Large intestine (tissue), 3 donors: ENCODE measurements around the gene TPRG1. TPM values are rescaled to one million over a fixed set of nuclear protein-coding genes. Genes with fewer than 3 reads are reported as not detected.

Experiments used
- DNase-seq, 2 donors: peaks; one replicate each; pipeline versions ENCODE4 v3.0.0 to v3.0.0-alpha.2; 2013
- H3K27ac ChIP-seq: one replicate; pipeline ENCODE4 v1.5.1; 2013; ENCODE audit warnings: low read length
- H3K27me3 ChIP-seq: 2 replicates; pipeline ENCODE4 v1.6.1; 2013; ENCODE audit warnings: low read length; ENCODE audit not compliant: control insufficient read depth, insufficient read depth
- H3K36me3 ChIP-seq: 2 replicates; pipeline ENCODE4 v1.6.1; 2013; ENCODE audit warnings: low read length; ENCODE audit not compliant: control insufficient read depth, insufficient read depth
- H3K4me1 ChIP-seq: one replicate; pipeline ENCODE4 v1.6.1; 2013; ENCODE audit warnings: low read length; ENCODE audit not compliant: control insufficient read depth, insufficient read depth
- H3K4me3 ChIP-seq: one replicate; pipeline ENCODE4 v1.5.1; 2013; ENCODE audit warnings: low read length
- H3K9me3 ChIP-seq: one replicate; pipeline ENCODE4 v1.6.1; 2013; ENCODE audit warnings: mild to moderate bottlenecking, low read depth, low read length, moderate library complexity; ENCODE audit not compliant: control insufficient read depth
- WGBS: methylation state at CpG from one replicate; pipeline ENCODE4 v1.1.5; 2013; ENCODE audit warnings: low lambda C conversion rate; ENCODE audit not compliant: insufficient coverage; 5-methylcytosine and 5-hydroxymethylcytosine counted together
- polyA plus RNA-seq: library from polyadenylated mRNA; unstranded; fragments of 120-200 nt; gene quantifications from one replicate; pipeline ENCODE4 v1.2.1, GENCODE V29; 2013

TPRG1 gene
- polyA plus RNA-seq, 1 donor: 0.64 TPM

GRCh38 chr3:189353318-189353965 lies 181.7 kb downstream of the TPRG1 start:
- H3K27ac ChIP-seq: peak overlapping the region; percentile 89
- no peaks in the 10 kb centered on the region for H3K9me3 ChIP-seq
- H3K4me3 ChIP-seq: no peak overlapping the region
- peaks cover 23% of the 10 kb centered on the region for H3K4me1 ChIP-seq
- no peaks in the 10 kb centered on the region for H3K27me3 ChIP-seq
- peak in 1 of 2 donors; percentile 16 for DNase-seq
- no peaks in the 10 kb centered on the region for H3K36me3 ChIP-seq
- WGBS: 33% methylated on average over 1 of the region's 5 CpGs

GRCh38 chr3:189353988-189354889 lies 182.5 kb downstream of the TPRG1 start:
- H3K27ac ChIP-seq: peak overlapping the region; percentile 89
- H3K9me3 ChIP-seq: no peaks in the 10 kb centered on the region
- WGBS: no CpG with 5 or more reads among the region's 6 CpGs
- DNase-seq: peak; percentile 68 to 89
- peaks cover 23% of the 10 kb centered on the region for H3K4me1 ChIP-seq
- no peaks in the 10 kb centered on the region for H3K36me3 ChIP-seq
- no peaks in the 10 kb centered on the region for H3K27me3 ChIP-seq
- no peak overlapping the region for H3K4me3 ChIP-seq

- no CpG with 5 or more reads among the region's 2 CpGs for WGBS
- Histone ChIP-seq H3K9me3 (no peaks in the 10 kb centered on the region), H3K4me1 (peaks cover 23% of the 10 kb centered on the region), H3K4me3 (no peak overlapping the region), H3K36me3 (no peaks in the 10 kb centered on the region), H3K27ac (peak overlapping the region; percentile 89), H3K27me3 (no peaks in the 10 kb centered on the region)
- no peak for DNase-seq
Measured at GRCh38 chr3:189355115-189355480, 183.3 kb downstream of the TPRG1 start.

GRCh38 chr3:189355481-189356201 lies 183.9 kb downstream of the TPRG1 start:
- peak overlapping the region; percentile 89 for H3K27ac ChIP-seq
- no peaks in the 10 kb centered on the region for H3K9me3 ChIP-seq
- WGBS: no CpG with 5 or more reads among the region's 6 CpGs
- no peaks in the 10 kb centered on the region for H3K36me3 ChIP-seq
- H3K4me1 ChIP-seq: peaks cover 23% of the 10 kb centered on the region
- no peak overlapping the region for H3K4me3 ChIP-seq
- DNase-seq: peak; percentile 26 to 69
- H3K27me3 ChIP-seq: no peaks in the 10 kb centered on the region

GRCh38 chr3:189360291-189360690 lies 188.5 kb downstream of the TPRG1 start:
- DNase-seq: no peak
- WGBS: no CpG with 5 or more reads among the region's 5 CpGs
- no peaks in the 10 kb centered on the region for H3K27me3 ChIP-seq
- no peak overlapping the region for H3K27ac ChIP-seq
- no peak overlapping the region for H3K4me3 ChIP-seq
- H3K4me1 ChIP-seq: peaks cover 12% of the 10 kb centered on the region
- no peaks in the 10 kb centered on the region for H3K36me3 ChIP-seq
- no peaks in the 10 kb centered on the region for H3K9me3 ChIP-seq

GRCh38 chr3:189361103-189361835 lies 189.5 kb downstream of the TPRG1 start:
- no peaks in the 10 kb centered on the region for H3K9me3 ChIP-seq
- no peak for DNase-seq
- WGBS: no CpG with 5 or more reads among the region's 2 CpGs
- H3K4me1 ChIP-seq: peaks cover 2% of the 10 kb centered on the region
- H3K36me3 ChIP-seq: no peaks in the 10 kb centered on the region
- H3K27ac ChIP-seq: no peak overlapping the region
- H3K27me3 ChIP-seq: no peaks in the 10 kb centered on the region
- no peak overlapping the region for H3K4me3 ChIP-seq

- H3K27ac ChIP-seq: no peak overlapping the region
- H3K9me3 ChIP-seq: no peaks in the 10 kb centered on the region
- 100% methylated on average over 1 of the region's 3 CpGs for WGBS
- H3K27me3 ChIP-seq: no peaks in the 10 kb centered on the region
- no peak overlapping the region for H3K4me3 ChIP-seq
- H3K36me3 ChIP-seq: no peaks in the 10 kb centered on the region
- no peaks in the 10 kb centered on the region for H3K4me1 ChIP-seq
- DNase-seq: no peak
Measured at GRCh38 chr3:189363590-189364255, 192.0 kb downstream of the TPRG1 start.

- WGBS: no CpG with 5 or more reads among the region's 3 CpGs
Measured at GRCh38 chr3:189365609-189366564, 194.1 kb downstream of the TPRG1 start.

GRCh38 chr3:189368384-189368783 lies 196.6 kb downstream of the TPRG1 start:
- Histone ChIP-seq H3K9me3 (no peaks in the 10 kb centered on the region), H3K4me3 (no peak overlapping the region), H3K4me1 (no peaks in the 10 kb centered on the region), H3K27ac (no peak overlapping the region), H3K27me3 (no peaks in the 10 kb centered on the region), H3K36me3 (no peaks in the 10 kb centered on the region)
- no peak for DNase-seq
- 93% methylated on average over 3 of the region's 4 CpGs for WGBS

More at GRCh38 chr3:189365609-189366564, 194.1 kb downstream of the TPRG1 start:
- no peaks in the 10 kb centered on the region for H3K27me3 ChIP-seq
- no peak overlapping the region for H3K27ac ChIP-seq
- H3K9me3 ChIP-seq: no peaks in the 10 kb centered on the region
- H3K4me1 ChIP-seq: no peaks in the 10 kb centered on the region
- H3K36me3 ChIP-seq: no peaks in the 10 kb centered on the region
- DNase-seq: no peak
- no peak overlapping the region for H3K4me3 ChIP-seq
